Liver (tissue), 9 donors: ENCODE measurements around the gene SPTBN4. TPM values are rescaled to one million over a fixed set of nuclear protein-coding genes. Genes with fewer than 3 reads are reported as not detected.
"Not testable (repeated sequence)": the region's sequence is repeated elsewhere in the genome, so short reads cannot be mapped to it uniquely, and the experiment has no call there.

Experiments used
- DNase-seq: peaks from one replicate; pipeline ENCODE4 v3.0.0-alpha.2; 2017; ENCODE audit warnings: low spot score
- H3K27ac ChIP-seq, 2 donors: one replicate each; pipeline ENCODE4 v1.7.0; 2013; ENCODE audit warnings: inconsistent platforms in 2 of 2, low read length in 2 of 2, control low read depth in 1 of 2, low read depth in 1 of 2, mild to moderate bottlenecking in 1 of 2
- H3K27me3 ChIP-seq, 4 donors: one replicate each; pipeline versions ENCODE4 v1.6.1 to v1.7.0; 2013; ENCODE audit warnings: low read length in 3 of 4, inconsistent platforms in 1 of 4, mild to moderate bottlenecking in 1 of 4, moderate library complexity in 1 of 4; ENCODE audit not compliant: control insufficient read depth in 4 of 4, insufficient read depth in 4 of 4
- H3K36me3 ChIP-seq, 4 donors: one replicate each; pipeline versions ENCODE4 v1.6.1 to v1.7.0; 2013; ENCODE audit warnings: low read length in 3 of 4, mild to moderate bottlenecking in 3 of 4, low read depth in 1 of 4, moderate library complexity in 1 of 4; ENCODE audit not compliant: control insufficient read depth in 4 of 4, insufficient read depth in 3 of 4
- H3K4me1 ChIP-seq, 4 donors: one replicate each; pipeline versions ENCODE4 v1.6.1 to v1.7.0; 2013; ENCODE audit warnings: low read length in 3 of 4, mild to moderate bottlenecking in 3 of 4, moderate library complexity in 1 of 4; ENCODE audit not compliant: control insufficient read depth in 4 of 4, insufficient read depth in 4 of 4
- H3K4me3 ChIP-seq, 3 donors: one replicate each; pipeline versions ENCODE4 v1.6.1 to v1.7.0; 2013; ENCODE audit warnings: low read length in 3 of 3, control low read depth in 1 of 3, low read depth in 1 of 3, mild to moderate bottlenecking in 1 of 3
- H3K9ac ChIP-seq, 2 donors: one replicate each; pipeline ENCODE4 v1.7.0; 2013; ENCODE audit warnings: low read length in 2 of 2, mild to moderate bottlenecking in 2 of 2, moderate library complexity in 2 of 2, control low read depth in 1 of 2, low read depth in 1 of 2
- H3K9me3 ChIP-seq, 4 donors: one replicate each; pipeline versions ENCODE4 v1.6.1 to v1.7.0; 2013; ENCODE audit warnings: low read length in 3 of 4; ENCODE audit not compliant: control insufficient read depth in 4 of 4
- EGR1 ChIP-seq, 2 donors: IDR thresholded peaks; 2 replicates each; pipeline ENCODE4 v1.6.1; 2016 to 2018; ENCODE audit warnings: antibody characterized with exemption in 2 of 2, low read depth in 2 of 2
- FOXA1 ChIP-seq: IDR thresholded peaks from 2 replicates; pipeline ENCODE4 v1.6.1; 2016; ENCODE audit warnings: antibody characterized with exemption
- FOXA2 ChIP-seq: IDR thresholded peaks from 2 replicates; pipeline ENCODE4 v1.6.1; 2016; ENCODE audit warnings: antibody characterized with exemption
- GABPA ChIP-seq, 2 donors: IDR thresholded peaks in 1 of 2; conservative IDR thresholded peaks in 1 of 2; 2 replicates each; pipeline ENCODE4 v1.6.1; 2016; ENCODE audit warnings: antibody characterized with exemption in 2 of 2, mild to moderate bottlenecking in 1 of 2, moderate library complexity in 1 of 2
- HNF4A ChIP-seq, 2 donors: conservative IDR thresholded peaks; 2 replicates each; pipeline ENCODE4 v1.6.1; 2016; ENCODE audit warnings: antibody characterized with exemption in 2 of 2, mild to moderate bottlenecking in 2 of 2
- HNF4G ChIP-seq: IDR thresholded peaks from 2 replicates; pipeline ENCODE4 v1.6.1; 2016; ENCODE audit warnings: antibody characterized with exemption
- JUND ChIP-seq, 2 donors: IDR thresholded peaks; 2 replicates each; pipeline ENCODE4 v1.6.1; 2016; ENCODE audit warnings: antibody characterized with exemption in 2 of 2
- NR2F2 ChIP-seq: IDR thresholded peaks from 2 replicates; pipeline ENCODE4 v1.6.1; 2016; ENCODE audit warnings: antibody characterized with exemption
- RAD21 ChIP-seq, 2 donors: IDR thresholded peaks; 2 replicates each; pipeline ENCODE4 v1.6.1; 2016; ENCODE audit warnings: antibody characterized with exemption in 2 of 2, mild to moderate bottlenecking in 2 of 2
- RXRA ChIP-seq, 2 donors: IDR thresholded peaks; 2 replicates each; pipeline ENCODE4 v1.6.1; 2017 to 2018; ENCODE audit warnings: antibody characterized with exemption in 2 of 2, mild to moderate bottlenecking in 1 of 2
- SP1 ChIP-seq: IDR thresholded peaks from 2 replicates; pipeline ENCODE4 v1.6.1; 2018; ENCODE audit warnings: antibody characterized with exemption, mild to moderate bottlenecking
- TAF1 ChIP-seq: conservative IDR thresholded peaks from 2 replicates; pipeline ENCODE4 v1.6.1; 2016; ENCODE audit warnings: antibody characterized with exemption, mild to moderate bottlenecking
- YY1 ChIP-seq: IDR thresholded peaks from 2 replicates; pipeline ENCODE4 v1.6.1; 2016; ENCODE audit warnings: antibody characterized with exemption, mild to moderate bottlenecking
- WGBS: extraction: QIAGEN DNeasy Blood & Tissue Kit; methylation state at CpG from one replicate; pipeline ENCODE4 v1.1.7; 2013; 5-methylcytosine and 5-hydroxymethylcytosine counted together
- polyA plus RNA-seq, 2 donors: library from polyadenylated mRNA; stranded (reverse) in 1 of 2; unstranded in 1 of 2; fragments of 200-250 nt in 1 of 2; fragments of >200 nt in 1 of 2; fragmentation: Nextera tagmentation in 1 of 2; extraction: Ambion mirVana in 1 of 2; gene quantifications; one replicate each; pipeline versions ENCODE4 v1.2.1 to v1.2.3, GENCODE V29; 2013 to 2015
- total RNA-seq, 2 donors: library from RNA; depleted of rRNA; stranded (reverse); fragments of >200 nt; gene quantifications; one replicate each; pipeline ENCODE4 v1.2.3, GENCODE V29; 2014
- TF ChIP-seq, protein P1 (sequence below): IDR thresholded peaks from 2 replicates; pipeline ENCODE4 v1.6.1; 2016; ENCODE audit warnings: antibody characterized with exemption
- TF ChIP-seq, protein P2 (sequence below): IDR thresholded peaks from 2 replicates; pipeline ENCODE4 v1.6.1; 2016; ENCODE audit warnings: antibody characterized with exemption
- TF ChIP-seq, protein P3 (sequence below): IDR thresholded peaks from 2 replicates; pipeline ENCODE4 v1.6.1; 2016; ENCODE audit warnings: antibody characterized with exemption
- TF ChIP-seq, protein P4 (sequence below): IDR thresholded peaks from 2 replicates; pipeline ENCODE4 v1.6.1; 2016; ENCODE audit warnings: antibody characterized with exemption, mild to moderate bottlenecking
- TF ChIP-seq, protein P5 (sequence below): fragments of 150-350 bp; IDR thresholded peaks from 2 replicates; pipeline ENCODE4 v1.5.1; 2017; ENCODE audit warnings: improper control_type of control experiment, low read depth, low read length; ENCODE audit not compliant: missing input control
- donor health status: healthy.
- donor health status: healthy.
- donor health status: healthy.
- donor health status: healthy.
- donor health status: healthy.

The SPTBN4 gene
- total and polyA plus RNA-seq, 4 donors, result 0.13 to 1.1 (median 0.62) TPM

DNA sequence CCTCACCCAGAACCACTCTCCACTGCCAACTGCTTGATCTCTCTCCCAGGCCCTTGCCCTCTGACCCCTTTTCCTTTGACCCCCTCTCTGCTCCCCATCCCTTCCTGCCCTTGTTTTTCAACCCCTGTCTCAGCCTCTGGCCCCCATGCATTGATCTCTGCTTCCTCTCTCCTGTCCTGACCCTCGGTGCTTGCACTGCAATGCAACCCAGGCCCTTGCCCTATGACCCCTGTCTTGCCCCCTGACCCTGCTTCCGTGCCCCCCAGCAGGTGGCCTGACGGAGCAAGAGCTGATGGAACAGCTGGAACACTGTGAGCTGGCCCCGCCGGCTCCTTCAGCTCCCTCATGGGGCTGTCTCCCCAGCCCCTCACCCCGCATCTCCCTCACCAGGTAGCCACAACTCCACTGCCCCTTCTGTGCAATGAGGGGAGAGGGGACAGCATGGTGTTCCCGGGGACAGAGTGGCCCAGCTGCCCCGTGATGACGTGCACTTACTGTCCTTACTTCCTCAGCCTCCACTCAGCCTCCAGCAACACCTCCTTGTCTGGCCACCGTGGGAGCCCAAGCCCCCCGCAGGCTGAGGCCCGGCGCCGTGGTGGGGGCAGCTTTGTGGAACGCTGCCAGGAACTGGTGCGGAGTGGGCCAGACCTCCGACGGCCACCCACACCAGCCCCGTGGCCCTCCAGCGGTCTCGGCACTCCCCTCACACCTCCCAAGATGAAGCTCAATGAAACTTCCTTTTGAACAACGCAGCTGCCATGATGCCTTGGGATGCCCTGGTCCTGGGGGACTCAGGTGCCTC is 123.9 kb downstream of the SPTBN4 start:
- Histone ChIP-seq H3K27me3 (no peaks in the 10 kb centered on the region), H3K9me3 (no peaks in the 10 kb centered on the region), H3K36me3 (peaks cover 0 to 8% (median 6%) of the 10 kb centered on the region in 4 donors), H3K4me1 (no peaks in the 10 kb centered on the region), H3K27ac (no peak overlapping the region), H3K4me3 (no peak overlapping the region), H3K9ac (no peak overlapping the region)
- 89% methylated on average over 22 of the region's 22 CpGs for WGBS
- no peak for DNase-seq
- TF ChIP-seq, protein P1, sequence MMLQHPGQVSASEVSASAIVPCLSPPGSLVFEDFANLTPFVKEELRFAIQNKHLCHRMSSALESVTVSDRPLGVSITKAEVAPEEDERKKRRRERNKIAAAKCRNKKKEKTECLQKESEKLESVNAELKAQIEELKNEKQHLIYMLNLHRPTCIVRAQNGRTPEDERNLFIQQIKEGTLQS, result no peak
- TF ChIP-seq SP1, result no peak
- no peak for TF ChIP-seq JUND (IDR thresholded peaks at IDR 0.05)
- TF ChIP-seq, protein P2, sequence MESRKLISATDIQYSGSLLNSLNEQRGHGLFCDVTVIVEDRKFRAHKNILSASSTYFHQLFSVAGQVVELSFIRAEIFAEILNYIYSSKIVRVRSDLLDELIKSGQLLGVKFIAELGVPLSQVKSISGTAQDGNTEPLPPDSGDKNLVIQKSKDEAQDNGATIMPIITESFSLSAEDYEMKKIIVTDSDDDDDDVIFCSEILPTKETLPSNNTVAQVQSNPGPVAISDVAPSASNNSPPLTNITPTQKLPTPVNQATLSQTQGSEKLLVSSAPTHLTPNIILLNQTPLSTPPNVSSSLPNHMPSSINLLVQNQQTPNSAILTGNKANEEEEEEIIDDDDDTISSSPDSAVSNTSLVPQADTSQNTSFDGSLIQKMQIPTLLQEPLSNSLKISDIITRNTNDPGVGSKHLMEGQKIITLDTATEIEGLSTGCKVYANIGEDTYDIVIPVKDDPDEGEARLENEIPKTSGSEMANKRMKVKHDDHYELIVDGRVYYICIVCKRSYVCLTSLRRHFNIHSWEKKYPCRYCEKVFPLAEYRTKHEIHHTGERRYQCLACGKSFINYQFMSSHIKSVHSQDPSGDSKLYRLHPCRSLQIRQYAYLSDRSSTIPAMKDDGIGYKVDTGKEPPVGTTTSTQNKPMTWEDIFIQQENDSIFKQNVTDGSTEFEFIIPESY, result no peak
- TF ChIP-seq RAD21 (IDR thresholded peaks at IDR 0.05), result no peak
- TF ChIP-seq, protein P3, sequence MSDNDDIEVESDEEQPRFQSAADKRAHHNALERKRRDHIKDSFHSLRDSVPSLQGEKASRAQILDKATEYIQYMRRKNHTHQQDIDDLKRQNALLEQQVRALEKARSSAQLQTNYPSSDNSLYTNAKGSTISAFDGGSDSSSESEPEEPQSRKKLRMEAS, result no peak
- no peak for TF ChIP-seq HNF4G
- TF ChIP-seq HNF4A (conservative IDR thresholded peaks at IDR 0.05), result no peak
- TF ChIP-seq, protein P4, sequence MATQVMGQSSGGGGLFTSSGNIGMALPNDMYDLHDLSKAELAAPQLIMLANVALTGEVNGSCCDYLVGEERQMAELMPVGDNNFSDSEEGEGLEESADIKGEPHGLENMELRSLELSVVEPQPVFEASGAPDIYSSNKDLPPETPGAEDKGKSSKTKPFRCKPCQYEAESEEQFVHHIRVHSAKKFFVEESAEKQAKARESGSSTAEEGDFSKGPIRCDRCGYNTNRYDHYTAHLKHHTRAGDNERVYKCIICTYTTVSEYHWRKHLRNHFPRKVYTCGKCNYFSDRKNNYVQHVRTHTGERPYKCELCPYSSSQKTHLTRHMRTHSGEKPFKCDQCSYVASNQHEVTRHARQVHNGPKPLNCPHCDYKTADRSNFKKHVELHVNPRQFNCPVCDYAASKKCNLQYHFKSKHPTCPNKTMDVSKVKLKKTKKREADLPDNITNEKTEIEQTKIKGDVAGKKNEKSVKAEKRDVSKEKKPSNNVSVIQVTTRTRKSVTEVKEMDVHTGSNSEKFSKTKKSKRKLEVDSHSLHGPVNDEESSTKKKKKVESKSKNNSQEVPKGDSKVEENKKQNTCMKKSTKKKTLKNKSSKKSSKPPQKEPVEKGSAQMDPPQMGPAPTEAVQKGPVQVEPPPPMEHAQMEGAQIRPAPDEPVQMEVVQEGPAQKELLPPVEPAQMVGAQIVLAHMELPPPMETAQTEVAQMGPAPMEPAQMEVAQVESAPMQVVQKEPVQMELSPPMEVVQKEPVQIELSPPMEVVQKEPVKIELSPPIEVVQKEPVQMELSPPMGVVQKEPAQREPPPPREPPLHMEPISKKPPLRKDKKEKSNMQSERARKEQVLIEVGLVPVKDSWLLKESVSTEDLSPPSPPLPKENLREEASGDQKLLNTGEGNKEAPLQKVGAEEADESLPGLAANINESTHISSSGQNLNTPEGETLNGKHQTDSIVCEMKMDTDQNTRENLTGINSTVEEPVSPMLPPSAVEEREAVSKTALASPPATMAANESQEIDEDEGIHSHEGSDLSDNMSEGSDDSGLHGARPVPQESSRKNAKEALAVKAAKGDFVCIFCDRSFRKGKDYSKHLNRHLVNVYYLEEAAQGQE, result no peak
- TF ChIP-seq GABPA (IDR thresholded peaks at IDR 0.05 in 1 of 2, conservative IDR thresholded peaks at IDR 0.05 in 1 of 2), result no peak
- TF ChIP-seq FOXA2, result no peak
- TF ChIP-seq FOXA1, result no peak
- TF ChIP-seq YY1, result no peak
- TF ChIP-seq NR2F2, result no peak
- no peak for TF ChIP-seq RXRA (IDR thresholded peaks at IDR 0.05)
- TF ChIP-seq, protein P5, sequence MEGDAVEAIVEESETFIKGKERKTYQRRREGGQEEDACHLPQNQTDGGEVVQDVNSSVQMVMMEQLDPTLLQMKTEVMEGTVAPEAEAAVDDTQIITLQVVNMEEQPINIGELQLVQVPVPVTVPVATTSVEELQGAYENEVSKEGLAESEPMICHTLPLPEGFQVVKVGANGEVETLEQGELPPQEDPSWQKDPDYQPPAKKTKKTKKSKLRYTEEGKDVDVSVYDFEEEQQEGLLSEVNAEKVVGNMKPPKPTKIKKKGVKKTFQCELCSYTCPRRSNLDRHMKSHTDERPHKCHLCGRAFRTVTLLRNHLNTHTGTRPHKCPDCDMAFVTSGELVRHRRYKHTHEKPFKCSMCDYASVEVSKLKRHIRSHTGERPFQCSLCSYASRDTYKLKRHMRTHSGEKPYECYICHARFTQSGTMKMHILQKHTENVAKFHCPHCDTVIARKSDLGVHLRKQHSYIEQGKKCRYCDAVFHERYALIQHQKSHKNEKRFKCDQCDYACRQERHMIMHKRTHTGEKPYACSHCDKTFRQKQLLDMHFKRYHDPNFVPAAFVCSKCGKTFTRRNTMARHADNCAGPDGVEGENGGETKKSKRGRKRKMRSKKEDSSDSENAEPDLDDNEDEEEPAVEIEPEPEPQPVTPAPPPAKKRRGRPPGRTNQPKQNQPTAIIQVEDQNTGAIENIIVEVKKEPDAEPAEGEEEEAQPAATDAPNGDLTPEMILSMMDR, result no peak
- TF ChIP-seq TAF1, result no peak
- no peak for TF ChIP-seq EGR1 (IDR thresholded peaks at IDR 0.05; ENCODE audit: low read depth in 2 of 2)

DNA sequence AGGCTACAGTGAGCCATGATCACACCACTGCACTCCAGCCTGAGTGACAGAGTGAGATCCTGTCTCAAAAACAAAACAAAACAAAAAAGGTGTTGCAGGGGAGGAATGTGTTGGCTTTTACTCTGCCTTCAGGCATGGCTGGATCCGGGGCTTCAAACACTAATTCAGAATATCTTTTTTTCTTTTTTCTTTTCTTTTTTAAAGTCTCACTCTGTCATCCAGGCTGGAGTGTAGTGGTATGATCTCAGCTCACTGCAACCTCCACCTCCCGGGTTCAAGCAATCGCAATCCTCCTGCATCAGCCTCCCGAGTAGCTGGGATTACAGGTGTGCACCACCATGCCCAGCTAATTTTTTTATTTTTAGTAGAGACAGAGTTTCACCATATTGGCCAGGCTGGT is 124.9 kb downstream of the SPTBN4 start:
- H3K4me3 ChIP-seq, H3K36me3 ChIP-seq, H3K27ac ChIP-seq, H3K27me3 ChIP-seq, H3K9me3 ChIP-seq, H3K4me1 ChIP-seq, H3K9ac ChIP-seq, DNase-seq: not testable (repeated sequence)
- 97% methylated on average over 4 of the region's 4 CpGs for WGBS
